ENCODE results near the gene CPN2.

The CPN2 gene

DNA sequence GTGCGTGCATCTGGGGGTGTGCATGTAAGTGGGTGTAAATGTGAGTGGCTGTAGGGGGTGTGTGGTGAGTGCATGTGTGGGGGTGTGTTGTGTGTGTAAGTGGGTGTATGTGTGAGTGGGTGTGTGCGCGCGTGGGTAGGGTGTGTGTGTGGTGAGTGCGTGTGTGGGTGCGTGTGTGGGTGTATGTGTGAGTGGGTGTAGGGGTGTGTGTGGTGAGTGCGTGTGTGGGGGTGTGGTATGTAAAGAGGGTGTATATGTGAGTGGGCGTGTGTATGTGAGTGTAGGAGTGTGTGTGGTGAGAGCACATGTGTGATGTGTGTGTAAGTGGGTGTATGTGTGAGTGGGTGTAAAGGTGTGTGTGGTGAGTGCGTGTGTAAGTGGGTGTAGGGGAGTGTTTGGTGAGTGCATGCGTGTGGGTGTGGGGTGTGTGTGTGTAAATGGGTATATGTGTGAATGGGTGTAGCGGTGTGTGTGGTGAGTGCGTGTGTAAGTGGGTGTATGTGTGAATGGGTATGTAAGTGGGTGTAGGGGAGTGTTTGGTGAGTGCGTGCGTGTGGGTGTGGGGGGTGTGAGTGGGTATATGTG is 916 bp upstream of the CPN2 start:
- DNase-seq, result no peak

DNA sequence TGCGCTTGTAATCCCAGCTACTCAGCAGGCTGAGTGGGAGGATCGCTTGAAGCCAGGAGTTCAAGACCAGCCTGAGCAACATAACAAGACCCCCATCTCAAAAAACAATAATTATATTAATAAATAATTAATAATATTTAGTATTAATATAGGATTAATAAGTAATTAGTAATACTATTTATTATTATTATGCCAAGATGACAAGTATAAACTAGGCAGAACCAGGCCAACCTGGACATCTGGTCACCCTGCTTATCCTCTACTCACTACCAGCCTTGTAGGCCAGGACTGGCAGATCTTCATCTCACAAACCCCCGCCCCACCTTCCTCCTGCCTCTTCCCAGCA is 429 bp downstream of the CPN2 start:
- no peak for DNase-seq

DNA sequence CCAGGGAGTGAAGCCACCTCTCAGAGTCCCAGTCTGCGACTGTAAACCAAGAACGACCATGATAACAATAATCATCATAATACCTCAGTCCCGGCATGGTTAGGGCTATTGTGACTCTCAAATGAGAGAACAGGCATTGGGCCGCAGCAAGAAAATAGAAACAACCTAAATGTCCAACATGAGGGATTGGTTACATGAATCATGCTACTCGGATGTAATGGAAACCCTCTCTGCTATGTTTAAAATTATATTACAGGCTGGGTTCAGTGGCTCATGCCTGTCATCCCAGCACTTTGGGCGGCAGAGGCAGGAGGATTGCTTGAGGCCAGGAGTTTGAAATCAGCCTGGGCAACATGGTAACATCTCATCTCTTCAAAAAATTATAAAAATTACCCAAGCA is 2.8 kb downstream of the CPN2 start:
- no peak for DNase-seq

DNA sequence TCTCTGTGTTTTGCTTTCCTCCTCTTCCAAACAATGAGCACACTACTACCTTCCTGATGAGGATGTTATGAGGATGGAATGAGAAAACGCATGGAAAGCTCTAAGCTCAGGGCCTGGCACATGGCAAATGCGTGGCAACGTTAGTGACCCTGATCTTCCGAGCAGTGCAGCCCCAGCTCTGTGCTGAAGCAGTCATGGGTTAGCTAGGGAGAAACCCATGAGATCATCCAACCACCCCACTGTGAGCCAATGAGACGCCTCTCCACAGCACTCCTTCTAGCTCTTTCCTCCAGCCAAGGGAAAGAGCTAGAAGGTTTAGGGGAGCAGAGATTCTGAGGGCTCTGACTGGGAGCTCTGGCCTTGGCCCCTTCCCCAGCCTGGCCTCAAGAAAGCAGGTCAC is 4.5 kb downstream of the CPN2 start:
- DNase-seq, result no peak

DNA sequence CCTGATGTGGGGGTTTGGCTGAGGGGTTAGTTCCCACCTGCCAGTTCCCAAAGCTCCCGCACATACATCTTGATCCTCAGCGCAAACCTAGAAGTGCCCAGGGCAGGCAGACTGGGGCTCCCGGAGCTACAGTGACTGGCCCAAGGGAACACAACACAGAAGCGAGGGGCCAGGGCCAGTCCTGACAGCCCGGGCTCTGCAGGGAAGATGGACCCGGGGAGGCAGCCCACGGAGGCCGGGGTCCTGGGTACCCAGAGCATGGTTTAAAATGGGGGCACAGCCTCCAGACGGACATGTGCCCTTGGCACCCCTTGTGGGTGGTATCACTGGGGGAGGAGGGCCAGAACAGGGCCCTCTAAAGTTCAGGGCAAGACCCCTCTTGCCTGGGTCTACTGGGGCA is 5.1 kb downstream of the CPN2 start:
- DNase-seq, result no peak

DNA sequence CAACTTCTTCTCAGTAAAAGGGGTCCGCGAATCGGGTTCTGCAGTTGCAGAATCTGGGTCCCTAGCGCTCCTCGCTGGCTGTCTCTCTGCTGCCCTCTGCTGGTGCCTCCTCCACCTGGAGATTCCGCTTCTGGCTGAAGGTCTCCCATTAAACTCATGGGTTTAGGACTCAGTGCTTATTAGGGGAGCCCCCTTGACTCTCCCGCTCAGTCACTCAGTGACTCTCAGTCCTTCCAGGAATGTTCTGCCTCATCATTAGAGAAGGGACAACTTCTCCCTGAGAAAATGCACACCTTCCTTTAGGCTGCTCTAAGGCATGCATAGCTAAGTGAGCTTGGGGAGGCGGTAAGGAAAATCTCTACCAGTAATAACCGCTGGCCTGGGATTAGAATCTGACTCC is 7.1 kb downstream of the CPN2 start:
- DNase-seq, result no peak

DNA sequence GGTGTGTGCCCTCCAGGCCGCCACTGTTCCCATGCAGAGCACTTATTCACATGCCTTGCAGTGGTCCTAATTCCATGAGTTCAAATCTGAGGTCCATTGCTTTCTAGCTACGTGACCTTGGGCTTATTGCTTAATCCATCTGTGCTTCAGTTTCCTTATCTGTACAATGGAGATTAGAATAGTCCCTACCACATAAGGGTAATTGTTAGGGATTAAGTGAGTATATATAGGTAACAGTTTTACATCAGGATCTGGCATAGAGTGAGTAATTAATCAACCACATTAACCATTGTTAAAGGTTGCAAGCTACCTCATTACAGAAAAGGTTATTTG is 7.6 kb downstream of the CPN2 start:
- DNase-seq, result no peak

DNA sequence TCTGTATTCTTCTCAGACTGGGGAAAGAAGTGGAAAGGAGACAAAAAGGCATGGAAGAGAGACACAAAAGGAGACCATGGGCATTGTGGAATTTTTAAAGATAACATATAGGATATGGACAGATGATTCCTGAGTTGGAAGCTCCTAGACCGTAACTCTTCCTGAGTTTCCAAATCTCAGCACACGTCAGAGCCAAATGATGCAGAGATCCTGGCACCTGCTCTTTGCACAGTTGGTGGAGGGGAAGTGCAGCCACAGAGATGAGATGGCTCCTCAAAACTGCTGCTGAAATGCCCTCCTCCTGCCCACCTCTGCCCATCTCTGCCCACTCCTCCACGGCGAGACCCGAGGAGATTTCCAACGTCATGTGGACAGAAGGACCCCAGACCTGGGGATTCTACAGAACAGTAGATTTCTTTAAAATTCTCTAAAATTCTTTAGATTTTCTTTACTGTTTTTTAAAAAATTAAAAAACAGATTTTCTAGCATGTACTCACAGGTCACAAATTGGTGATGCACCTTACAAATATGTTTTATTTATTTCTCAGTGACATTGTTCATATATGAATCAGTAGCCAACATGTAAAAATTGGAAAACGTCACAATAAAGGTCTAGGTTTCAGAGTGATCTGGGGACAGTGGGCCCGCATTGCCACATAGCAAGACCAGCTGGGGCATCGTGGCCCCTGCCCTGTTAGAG is 8.1 kb downstream of the CPN2 start:
- no peak for DNase-seq

DNA sequence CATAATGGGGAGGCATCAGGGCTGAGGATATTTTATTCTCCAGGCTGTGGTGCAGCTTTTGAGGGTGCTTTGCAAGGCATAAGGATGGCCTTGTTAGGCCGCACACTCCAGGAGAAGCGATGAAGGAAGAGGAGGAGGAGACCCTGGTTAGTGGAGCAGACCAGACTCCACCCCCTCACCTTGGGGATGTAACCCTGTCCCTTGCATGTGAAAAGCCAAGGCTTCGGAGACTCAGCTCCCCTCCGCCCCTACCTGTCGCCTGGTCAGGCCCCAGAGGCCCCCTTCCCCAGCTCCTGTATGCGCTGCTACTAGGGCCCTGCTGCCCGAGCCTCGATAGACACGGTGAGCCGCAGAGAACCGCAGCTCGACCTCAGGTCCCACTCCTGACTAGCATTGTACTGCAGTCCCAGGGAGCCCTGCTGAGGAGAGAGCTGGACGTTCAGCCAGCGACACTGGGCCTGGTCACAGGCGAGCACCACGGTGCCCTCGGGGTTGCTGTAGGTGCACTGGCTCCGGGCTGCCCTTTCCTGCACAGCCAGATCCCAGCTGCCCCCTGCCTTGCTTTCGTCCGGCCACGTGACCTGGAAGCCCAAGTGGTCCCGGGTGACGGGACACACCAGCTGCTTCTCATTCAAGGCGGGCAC is 10.2 kb downstream of the CPN2 start:
- DNase-seq, result no peak

DNA sequence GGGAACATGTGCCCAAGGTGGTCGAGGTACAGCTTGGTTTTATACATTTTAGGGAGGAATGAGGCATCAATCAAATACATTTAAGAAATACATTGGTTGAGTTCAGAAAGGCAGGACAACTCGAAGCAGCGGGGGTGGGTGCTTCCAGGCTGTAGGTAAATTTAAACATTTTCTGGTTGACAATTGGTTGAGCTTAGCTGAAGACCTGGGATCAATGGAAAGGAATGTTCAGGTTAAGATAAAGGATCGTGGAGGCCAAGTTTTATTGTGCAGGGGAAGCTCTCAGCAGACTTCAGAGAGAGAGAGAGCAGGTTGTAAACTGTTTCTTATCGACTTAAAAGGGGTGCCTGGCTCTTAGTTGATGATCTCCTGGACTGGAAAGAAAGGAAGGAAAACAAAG is 11.3 kb downstream of the CPN2 start:
- no peak for DNase-seq

DNA sequence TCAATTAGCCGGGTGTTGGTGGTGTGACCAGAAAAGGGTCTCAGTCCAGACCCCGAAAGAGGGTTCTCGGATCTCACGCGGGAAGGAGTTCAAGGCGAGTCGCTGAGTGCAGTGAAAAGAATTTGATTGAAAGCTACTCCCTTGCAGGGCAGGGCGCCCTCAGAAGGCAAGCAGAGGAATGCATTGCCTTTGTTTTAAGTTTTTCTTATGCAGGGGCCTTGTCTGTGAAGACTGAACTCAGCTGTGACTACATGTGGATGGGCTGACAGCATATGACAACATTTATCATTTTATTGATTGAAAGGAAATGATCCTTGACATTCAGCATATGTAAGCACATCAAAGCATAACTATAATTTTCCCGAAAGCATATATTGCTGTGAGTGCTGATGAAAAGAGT is 11.8 kb downstream of the CPN2 start:
- no peak for DNase-seq

DNA sequence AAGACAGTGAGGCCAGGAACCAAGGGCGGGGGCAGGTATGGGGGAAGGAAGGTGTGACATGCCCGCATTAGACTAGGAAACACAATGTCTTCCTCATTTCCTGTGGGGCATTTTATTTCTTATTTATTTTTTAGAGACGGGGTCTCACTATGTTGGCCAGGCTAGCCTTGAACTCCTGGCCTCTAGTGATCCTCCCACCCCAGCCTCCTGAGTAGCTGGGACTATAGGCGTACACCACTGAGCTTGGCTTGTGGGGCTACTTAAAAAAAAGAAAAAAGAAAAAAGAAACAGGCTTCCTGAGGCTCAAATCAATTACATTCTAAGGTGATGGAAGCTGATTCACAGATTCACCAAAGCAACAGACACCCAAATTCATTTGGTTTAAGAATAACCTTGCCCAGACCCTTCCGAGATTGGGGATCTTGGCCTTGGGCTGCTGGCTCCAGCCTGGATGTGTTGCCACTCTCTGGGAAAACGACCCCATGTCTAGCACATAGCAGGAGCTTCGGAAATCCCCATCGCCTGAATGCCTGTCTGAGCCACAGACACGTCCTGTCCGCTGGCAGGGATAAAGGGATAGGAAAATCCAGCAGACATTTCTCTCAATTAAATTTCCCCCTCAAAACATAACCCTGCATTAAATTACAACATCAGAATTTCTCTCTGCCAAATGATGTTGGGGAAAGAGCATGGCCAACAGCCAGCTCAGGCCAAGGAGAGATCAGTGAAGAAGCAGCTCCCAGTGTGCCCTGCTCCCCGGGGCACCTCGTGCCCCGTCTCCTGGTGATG is 13.0 kb downstream of the CPN2 start:
- DNase-seq, result no peak

DNA sequence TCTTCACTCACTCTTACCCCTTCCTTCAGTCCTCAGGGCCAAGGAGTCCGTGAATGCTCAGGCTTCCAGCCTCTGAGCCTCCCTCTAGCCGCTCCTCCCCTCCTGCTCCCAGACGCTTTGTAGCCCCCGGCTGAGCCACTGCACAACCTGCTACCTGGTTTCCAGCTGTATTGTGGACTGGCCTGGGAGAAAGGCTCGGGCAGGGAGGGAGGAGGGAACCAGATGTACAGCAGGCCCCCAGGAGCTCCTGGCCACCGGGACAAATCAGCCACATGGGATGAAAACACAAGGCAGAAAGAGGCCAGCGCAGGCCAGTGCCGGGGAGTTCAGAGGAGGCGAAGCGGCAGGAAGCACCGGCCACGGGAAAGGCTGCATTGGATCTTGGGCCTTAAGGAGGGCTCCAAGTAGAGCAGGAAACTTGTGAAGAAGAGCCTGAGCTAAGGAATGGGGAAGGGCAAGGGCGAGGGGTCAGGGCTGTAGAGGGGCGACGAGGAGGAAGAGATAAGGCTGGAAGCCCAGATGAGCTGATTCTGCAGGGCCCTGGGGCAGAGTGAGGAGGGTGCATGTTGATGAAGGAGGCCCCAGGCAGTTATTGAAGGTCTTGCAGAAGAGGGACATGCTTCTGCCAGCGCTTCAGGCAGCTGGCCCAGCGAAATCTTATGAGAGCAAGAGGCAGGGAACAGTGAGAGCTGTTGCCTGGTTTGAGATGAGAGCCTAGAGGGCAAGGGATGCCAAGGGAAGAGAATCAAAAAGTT is 14.3 kb downstream of the CPN2 start:
- no peak for DNase-seq

DNA sequence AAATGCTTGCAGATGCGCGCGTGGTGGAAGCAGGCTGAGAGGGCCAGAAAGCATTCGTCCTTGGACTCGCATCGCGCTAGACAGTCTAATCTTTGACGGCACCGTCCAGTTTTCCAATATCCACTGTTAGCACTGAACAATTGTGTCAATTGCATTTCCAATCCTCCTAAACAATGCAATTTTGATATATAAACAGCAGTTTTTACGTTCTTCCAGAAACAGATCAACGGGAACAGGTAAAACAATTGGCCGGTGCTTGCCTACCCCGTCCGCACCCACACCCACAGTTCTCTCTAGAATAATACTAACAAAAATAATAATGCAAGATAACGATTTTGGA is 17.2 kb downstream of the CPN2 start:
- no peak for DNase-seq

DNA sequence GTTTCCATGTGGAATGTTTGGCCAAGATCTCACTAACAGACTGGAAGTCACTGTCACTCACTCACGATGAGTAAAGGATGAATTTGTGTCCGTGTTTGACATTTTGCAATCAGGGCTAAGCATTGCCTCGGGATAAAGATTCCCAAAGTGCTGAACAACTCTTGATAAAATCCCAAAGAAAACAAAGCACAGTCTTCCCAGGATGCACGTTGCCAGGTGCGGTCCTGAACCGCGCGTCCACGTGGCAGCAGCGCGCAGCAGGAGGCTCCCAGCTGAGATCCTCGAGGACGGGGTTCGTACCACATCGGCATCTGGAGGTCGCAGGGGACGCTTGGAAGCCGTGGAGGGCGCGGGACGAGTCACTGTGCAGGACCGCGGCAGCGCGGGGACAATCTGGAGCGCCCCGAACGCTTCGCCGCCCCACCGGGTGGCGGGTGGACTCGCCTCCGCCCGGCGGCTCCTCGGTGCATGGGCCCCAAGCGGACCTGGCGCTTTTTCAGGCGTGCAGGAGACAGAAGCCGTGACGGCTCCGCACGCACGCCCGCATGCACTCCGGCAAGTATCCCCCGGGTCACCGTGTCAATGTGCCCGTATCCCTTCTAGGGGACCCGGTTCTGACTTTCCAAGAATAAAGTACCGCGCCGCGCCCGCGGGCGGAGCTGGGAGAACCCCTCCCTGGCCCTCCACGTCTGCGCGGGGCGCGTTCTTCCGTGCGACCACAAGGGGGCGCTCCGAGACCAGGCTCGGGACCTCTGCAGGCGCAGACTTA is 17.7 kb downstream of the CPN2 start:
- DNase-seq, result no peak

DNA sequence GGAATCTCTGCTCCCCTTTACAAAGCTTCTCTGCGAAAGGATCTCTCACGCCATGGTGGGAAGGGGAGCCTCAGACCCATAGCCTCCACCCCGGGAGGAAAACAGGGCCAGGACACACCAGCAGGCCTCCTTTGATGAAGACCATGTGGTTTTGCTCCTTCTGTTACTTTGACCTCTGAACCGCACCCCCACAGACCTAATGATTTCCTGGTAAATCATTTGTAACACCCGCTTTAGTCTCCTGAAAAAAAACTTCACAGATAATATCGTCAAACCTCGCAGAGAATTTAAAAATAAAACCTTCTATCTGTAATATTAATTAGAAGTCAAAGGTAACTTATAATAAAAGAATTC is 18.3 kb downstream of the CPN2 start:
- no peak for DNase-seq

DNA sequence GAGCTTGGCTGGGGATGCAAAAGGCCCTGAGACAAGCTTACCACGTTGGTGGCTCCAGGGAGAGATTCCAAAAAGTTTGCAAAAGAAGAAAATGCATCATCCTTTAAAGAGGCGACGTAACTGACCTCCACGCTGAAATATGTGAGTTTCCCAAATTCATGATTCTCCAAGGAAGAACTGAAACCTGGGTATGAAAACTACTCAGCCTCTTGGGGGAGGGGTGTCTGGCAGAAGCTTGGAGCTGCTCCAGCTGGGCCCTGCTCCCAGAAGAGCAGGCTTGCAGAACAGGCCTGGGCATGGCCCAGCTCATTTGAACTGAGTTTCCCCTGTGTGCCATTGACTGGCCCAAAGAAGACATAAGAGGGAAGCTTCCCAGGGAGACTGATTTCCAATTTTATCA is 20.5 kb downstream of the CPN2 start:
- no peak for DNase-seq

DNA sequence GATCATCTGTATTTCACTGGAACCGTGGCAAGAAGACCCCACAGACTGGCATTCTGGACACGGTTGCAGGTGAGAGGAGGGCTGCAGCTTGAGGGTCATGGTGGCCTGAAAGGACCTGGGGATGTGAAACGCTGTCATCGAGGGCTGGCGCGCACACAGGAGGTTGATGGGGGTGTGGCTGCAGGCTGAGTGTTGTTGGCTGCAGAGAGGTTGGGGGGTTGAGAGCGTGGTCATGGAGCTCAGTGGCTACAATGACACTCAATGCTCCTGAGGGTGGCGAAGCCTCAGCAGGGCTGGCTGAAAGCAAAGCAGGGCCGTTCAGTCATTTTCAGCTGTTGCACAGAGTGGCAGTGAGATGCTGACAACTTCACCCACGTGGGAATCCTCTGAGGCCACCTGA is 21.0 kb downstream of the CPN2 start:
- DNase-seq, result no peak

DNA sequence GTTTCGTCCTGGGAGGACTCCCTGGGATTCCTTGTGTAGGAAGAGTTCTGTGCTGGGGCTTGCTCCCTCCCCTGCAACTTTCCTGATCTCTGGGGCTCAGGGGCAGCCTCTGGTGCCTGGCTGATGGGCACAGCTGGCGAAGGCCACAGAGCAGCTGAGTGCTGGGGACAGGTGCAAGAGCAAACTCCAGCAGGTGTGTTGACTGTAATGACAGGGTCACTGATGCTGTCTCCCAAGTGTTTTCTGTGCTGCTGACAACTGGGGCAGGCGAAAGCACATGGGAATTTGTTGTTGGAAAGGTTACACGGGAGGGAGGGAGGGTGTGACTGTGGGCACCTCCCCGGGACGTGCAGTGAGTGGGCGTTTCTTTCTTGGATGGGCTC is 21.6 kb downstream of the CPN2 start:
- DNase-seq, result no peak

DNA sequence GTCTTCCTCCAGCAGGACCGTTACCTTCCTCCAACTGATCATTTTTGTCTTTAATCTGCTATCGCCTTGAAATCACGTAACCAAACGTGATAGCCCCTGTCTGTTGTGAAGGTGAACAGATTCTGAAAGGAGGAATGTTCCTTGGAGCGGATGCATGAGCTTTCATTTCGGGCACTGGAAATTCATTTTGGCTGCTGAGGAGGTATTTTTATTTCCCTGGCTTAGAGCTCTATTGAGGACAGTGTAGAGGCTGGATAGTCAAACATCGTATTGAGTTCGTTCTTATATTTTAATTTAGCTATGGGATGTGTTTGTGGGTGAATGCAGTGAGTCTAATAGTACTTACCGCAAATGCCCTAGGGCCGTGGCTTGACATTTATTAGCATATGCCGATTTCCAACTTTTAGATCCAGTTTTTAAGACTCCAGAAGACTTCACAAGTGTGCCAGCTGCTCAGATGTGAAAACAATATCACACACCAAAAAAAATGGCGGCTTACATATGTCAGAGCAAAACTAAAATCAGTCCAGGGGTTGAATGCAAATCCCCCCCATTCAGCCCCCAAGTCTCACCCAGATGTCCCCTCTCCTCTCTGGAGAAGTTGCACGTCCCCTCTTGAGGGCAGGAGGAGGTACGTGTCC is 22.1 kb downstream of the CPN2 start:
- DNase-seq, result no peak

DNA sequence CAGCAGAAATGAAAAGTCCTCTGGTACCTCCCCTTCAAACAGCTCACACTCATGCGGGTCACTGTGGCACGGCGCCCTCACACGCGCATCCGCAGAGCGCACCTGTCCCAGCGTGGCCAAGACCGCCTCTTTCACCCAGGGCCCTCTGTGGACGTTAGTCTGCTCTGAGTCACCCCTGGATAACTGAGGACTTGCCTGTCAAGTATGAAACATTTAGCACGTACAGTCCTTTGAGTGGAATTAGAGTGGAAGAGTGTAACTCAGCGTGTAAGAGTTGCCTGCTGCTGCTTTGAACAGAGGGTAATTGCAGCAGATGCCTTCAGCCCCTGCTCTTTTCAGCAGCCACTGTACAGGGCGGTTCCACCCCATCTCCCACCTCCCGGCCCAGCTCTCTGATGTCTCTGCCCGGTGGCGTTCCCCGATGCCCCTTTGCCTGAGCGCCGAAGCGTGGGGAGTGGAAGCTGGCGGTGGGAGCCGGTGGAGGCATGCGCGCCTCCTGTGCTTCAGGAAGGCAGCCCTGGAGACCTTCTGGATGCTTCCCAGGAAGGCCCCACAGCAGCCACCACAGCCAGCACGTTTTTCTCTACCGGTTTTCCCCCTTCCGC is 23.0 kb downstream of the CPN2 start:
- no peak for DNase-seq

All from NCI-H2227 treated with DMSO at 0.1 percent for 48 hours (cell line).